ENCODE measurements around the gene CYP11A1.

CYP11A1 gene

DNA sequence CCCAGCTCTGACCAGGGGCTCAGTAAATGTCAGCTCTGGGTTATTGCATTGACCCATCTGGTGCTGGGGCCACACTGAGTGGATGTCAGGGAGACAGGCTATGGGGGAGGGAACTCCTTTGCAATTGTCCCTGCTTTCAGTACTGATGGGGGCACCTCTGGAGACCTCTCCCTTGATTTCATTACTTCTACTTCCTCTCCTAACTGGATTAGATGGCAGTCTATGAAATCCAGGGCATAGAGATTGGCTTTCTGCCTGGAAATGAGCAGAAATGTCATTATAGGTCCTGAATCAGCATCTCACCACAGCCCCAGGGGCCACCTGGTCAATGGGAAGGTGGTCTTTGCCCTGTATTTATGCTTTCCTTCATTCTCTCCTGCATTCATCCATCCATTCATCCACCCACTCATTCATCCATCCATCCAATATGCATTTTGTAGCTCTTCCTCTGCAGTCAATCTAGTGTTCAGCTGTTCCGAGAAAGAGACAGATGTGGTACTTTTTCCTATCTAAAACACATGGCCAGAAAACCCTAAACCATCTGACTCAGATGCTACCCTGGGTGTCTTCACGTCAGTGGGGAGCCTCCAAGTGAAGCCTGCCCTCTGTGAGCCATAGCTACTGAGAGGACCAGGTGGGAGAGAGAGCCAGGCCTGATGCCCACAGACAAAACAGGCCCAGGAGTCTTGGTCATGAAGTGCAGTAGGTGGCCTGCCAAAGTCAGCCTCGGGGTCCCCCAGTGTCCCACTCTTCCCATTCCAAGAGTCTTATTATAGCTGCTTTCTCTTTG is 74.2 kb downstream of the CYP11A1 start:
- TF ChIP-seq SIN3A (IDR thresholded peaks at IDR 0.05; ENCODE audit: borderline replicate concordance, insufficient read depth, low read length): no peak
- TF ChIP-seq TAF1 (IDR thresholded peaks at IDR 0.05; ENCODE audit: borderline replicate concordance, insufficient read depth, low read length): no peak
- TF ChIP-seq FOXP2 (optimal IDR thresholded peaks at IDR 0.05; ENCODE audit: borderline replicate concordance, extremely low read depth, extremely low read length, insufficient read depth): no peak
- TF ChIP-seq, protein P1, sequence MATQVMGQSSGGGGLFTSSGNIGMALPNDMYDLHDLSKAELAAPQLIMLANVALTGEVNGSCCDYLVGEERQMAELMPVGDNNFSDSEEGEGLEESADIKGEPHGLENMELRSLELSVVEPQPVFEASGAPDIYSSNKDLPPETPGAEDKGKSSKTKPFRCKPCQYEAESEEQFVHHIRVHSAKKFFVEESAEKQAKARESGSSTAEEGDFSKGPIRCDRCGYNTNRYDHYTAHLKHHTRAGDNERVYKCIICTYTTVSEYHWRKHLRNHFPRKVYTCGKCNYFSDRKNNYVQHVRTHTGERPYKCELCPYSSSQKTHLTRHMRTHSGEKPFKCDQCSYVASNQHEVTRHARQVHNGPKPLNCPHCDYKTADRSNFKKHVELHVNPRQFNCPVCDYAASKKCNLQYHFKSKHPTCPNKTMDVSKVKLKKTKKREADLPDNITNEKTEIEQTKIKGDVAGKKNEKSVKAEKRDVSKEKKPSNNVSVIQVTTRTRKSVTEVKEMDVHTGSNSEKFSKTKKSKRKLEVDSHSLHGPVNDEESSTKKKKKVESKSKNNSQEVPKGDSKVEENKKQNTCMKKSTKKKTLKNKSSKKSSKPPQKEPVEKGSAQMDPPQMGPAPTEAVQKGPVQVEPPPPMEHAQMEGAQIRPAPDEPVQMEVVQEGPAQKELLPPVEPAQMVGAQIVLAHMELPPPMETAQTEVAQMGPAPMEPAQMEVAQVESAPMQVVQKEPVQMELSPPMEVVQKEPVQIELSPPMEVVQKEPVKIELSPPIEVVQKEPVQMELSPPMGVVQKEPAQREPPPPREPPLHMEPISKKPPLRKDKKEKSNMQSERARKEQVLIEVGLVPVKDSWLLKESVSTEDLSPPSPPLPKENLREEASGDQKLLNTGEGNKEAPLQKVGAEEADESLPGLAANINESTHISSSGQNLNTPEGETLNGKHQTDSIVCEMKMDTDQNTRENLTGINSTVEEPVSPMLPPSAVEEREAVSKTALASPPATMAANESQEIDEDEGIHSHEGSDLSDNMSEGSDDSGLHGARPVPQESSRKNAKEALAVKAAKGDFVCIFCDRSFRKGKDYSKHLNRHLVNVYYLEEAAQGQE (IDR thresholded peaks at IDR 0.05; ENCODE audit: insufficient read depth in 1 of 2, low read depth in 2 of 2, low read length in 2 of 2): no peak
- no peak for TF ChIP-seq POLR2AphosphoS5 (IDR thresholded peaks at IDR 0.05; ENCODE audit: low read depth, low read length)

DNA sequence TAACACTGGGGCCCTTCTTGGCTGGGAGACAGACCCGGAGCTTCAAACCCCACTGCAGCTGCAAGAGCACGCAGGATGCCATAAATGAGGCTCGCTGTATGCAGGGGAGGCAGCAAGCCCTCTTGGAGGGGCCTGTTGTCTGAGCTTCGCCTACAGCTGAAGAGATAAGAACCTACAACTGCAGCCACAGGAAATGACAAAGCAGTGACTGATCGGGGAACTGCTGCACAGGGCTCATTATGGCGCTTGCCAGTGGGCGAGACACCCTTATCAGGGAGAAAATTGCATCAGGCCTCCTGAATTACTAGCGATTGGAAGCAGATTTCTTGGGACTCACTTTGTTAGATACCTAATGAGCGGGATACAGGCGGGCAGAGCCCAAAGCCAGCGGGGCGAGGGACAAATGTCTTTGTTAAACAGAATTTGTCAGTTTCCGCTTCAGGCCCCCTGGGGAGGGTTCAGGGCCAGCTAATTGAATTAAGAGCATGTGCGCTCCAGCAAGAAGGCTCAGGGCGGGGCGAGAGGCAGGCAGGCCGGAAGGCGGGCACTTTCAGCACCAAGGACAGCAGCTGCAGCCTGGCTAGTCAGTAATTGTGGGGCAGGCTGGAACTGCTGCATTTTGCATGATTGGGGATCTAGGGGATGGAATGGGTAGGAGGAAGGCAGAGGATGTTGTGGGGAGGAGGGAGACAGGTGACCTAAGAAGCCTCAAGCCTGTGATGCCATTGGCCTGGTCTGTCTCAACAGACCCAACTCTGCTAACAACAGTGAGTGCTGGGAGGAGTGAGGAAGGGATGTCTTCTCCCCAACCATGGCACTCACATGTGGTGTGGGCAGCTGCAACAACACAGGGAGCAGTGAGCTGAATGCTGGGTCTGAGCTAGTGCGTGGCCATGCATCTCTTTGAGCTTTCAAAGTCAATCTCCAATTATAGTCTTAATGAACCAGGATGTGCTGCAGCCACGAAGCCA is 76.1 kb downstream of the CYP11A1 start:
- TF ChIP-seq FOXP2 (optimal IDR thresholded peaks at IDR 0.05; ENCODE audit: borderline replicate concordance, extremely low read depth, extremely low read length, insufficient read depth) (peak; percentile 39), POLR2AphosphoS5 (IDR thresholded peaks at IDR 0.05; ENCODE audit: low read depth, low read length) (no peak), SIN3A (IDR thresholded peaks at IDR 0.05; ENCODE audit: borderline replicate concordance, insufficient read depth, low read length) (peak; percentile 99), TAF1 (IDR thresholded peaks at IDR 0.05; ENCODE audit: borderline replicate concordance, insufficient read depth, low read length) (0 out of 2 replicates have a peak, but pooled peaks have one; percentile 26)
- TF ChIP-seq, protein P1 (IDR thresholded peaks at IDR 0.05; ENCODE audit: insufficient read depth in 1 of 2, low read depth in 2 of 2, low read length in 2 of 2): peak; percentile 98 to 100

DNA sequence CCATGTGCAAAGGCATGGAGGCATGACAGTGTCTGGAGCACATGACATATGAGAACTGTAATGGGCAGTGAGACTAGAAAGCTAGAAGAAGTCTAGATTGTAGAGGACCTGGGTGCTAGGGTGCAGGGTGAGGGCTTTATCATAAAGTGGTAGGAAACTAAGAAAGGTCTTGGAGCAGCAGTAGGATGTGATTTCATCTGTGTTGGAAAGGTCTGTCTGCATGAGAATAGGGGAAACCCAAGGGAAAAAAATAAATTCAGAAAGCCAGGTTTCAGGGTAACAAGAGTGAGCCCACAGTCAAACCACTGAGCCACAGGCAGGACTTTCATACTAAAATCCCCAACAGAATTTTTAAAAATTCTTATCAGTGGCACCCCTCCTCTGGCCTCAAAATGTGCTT is 76.8 kb downstream of the CYP11A1 start:
- TF ChIP-seq FOXP2 (optimal IDR thresholded peaks at IDR 0.05; ENCODE audit: borderline replicate concordance, extremely low read depth, extremely low read length, insufficient read depth) (no peak), POLR2AphosphoS5 (IDR thresholded peaks at IDR 0.05; ENCODE audit: low read depth, low read length) (no peak), SIN3A (IDR thresholded peaks at IDR 0.05; ENCODE audit: borderline replicate concordance, insufficient read depth, low read length) (no peak), TAF1 (IDR thresholded peaks at IDR 0.05; ENCODE audit: borderline replicate concordance, insufficient read depth, low read length) (no peak)
- TF ChIP-seq, protein P1 (IDR thresholded peaks at IDR 0.05; ENCODE audit: insufficient read depth in 1 of 2, low read depth in 2 of 2, low read length in 2 of 2): no peak

DNA sequence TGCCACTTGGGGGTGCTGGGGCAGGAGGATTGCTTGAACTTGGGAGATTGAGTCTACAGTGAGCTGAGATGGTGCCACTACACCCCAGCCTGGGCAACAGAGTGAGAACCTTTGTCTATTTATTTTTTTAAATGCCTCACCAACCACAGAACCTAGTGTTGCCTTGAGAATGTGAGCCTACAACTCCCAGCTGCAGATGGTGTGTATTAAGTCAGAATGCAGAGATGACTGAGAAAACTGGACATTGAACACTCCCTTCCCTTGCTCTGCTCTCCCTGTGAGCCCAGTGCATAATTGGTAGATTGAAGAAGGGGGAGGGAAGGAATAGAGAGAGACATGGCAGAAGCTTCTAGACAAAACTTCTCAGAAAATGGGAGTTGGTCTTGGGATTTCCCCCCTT is 77.8 kb downstream of the CYP11A1 start:
- TF ChIP-seq, protein P1 (IDR thresholded peaks at IDR 0.05; ENCODE audit: insufficient read depth in 1 of 2, low read depth in 2 of 2, low read length in 2 of 2): no peak
- TF ChIP-seq POLR2AphosphoS5 (IDR thresholded peaks at IDR 0.05; ENCODE audit: low read depth, low read length) (no peak), SIN3A (IDR thresholded peaks at IDR 0.05; ENCODE audit: borderline replicate concordance, insufficient read depth, low read length) (no peak), FOXP2 (optimal IDR thresholded peaks at IDR 0.05; ENCODE audit: borderline replicate concordance, extremely low read depth, extremely low read length, insufficient read depth) (no peak), TAF1 (IDR thresholded peaks at IDR 0.05; ENCODE audit: borderline replicate concordance, insufficient read depth, low read length) (no peak)
